Measurements from ENCODE around the gene IDH3G.

The IDH3G gene

GRCh38 chrX:153794018-153794896, at the start of gene IDH3G, which contains the start of gene SSR4:
Gene IDH3G (minus strand): TSS chrX:153794375. CDS start chrX:153794326, 49 bp downstream.
Gene SSR4 (plus strand): TSS chrX:153794668. CDS start chrX:153794688, 20 bp downstream.
- H3K36me3 ChIP-seq (ENCODE audit: control insufficient read depth, low read length), result peaks cover 23% of the 10 kb centered on the region
- H3K4me2 ChIP-seq (ENCODE audit: low read length), result peak within 1 kb of the TSS; percentile 84
- no peaks in the 10 kb centered on the region for H3F3A ChIP-seq (ENCODE audit: control insufficient read depth, insufficient read depth)
- no peaks in the 10 kb centered on the region for H3K27me3 ChIP-seq (ENCODE audit: control insufficient read depth, low read length)
- peak within 1 kb of the TSS; percentile 79 for H3K4me3 ChIP-seq (ENCODE audit: low read length)
- TF ChIP-seq CTCF (IDR thresholded peaks at IDR 0.05; ENCODE audit: low read depth, low read length, poor library complexity, severe bottlenecking), result no peak
- TF ChIP-seq EZH2phosphoT487 (IDR thresholded peaks at IDR 0.05; ENCODE audit: borderline replicate concordance, low read length), result no peak
- no peaks in the 10 kb centered on the region for H3K9me2 ChIP-seq (replicated peaks; ENCODE audit: control insufficient read depth, low read length)
- peak within 1 kb of the TSS; percentile 67 for H3K27ac ChIP-seq (ENCODE audit: low read depth, low read length)
- peaks cover 20% of the 10 kb centered on the region for H3K4me1 ChIP-seq (ENCODE audit: control insufficient read depth, low read length)
- peaks cover 55% of the 10 kb centered on the region for H3K79me2 ChIP-seq (ENCODE audit: control insufficient read depth, low read length)
- H4K20me1 ChIP-seq (ENCODE audit: control insufficient read depth, insufficient read depth, low read depth, low read length), result no peaks in the 10 kb centered on the region
- H3K9me3 ChIP-seq (ENCODE audit: control insufficient read depth, insufficient read depth, low read length), result no peaks in the 10 kb centered on the region

- H3K27me3 ChIP-seq (ENCODE audit: control insufficient read depth, low read length), result no peaks in the 10 kb centered on the region
- no peaks in the 10 kb centered on the region for H3K79me2 ChIP-seq (ENCODE audit: control insufficient read depth, low read length)
- TF ChIP-seq CTCF (IDR thresholded peaks at IDR 0.05; ENCODE audit: low read depth, low read length, poor library complexity, severe bottlenecking) (no peak), EZH2phosphoT487 (IDR thresholded peaks at IDR 0.05; ENCODE audit: borderline replicate concordance, low read length) (no peak)
- no peak overlapping the region for H3K27ac ChIP-seq (ENCODE audit: low read depth, low read length)
- no peaks in the 10 kb centered on the region for H3K9me3 ChIP-seq (ENCODE audit: control insufficient read depth, insufficient read depth, low read length)
- no peak overlapping the region for H3K4me3 ChIP-seq (ENCODE audit: low read length)
- no peaks in the 10 kb centered on the region for H4K20me1 ChIP-seq (ENCODE audit: control insufficient read depth, insufficient read depth, low read depth, low read length)
- H3K4me2 ChIP-seq (ENCODE audit: low read length), result no peak overlapping the region
- H3K9me2 ChIP-seq (replicated peaks; ENCODE audit: control insufficient read depth, low read length), result no peaks in the 10 kb centered on the region
- no peaks in the 10 kb centered on the region for H3F3A ChIP-seq (ENCODE audit: control insufficient read depth, insufficient read depth)
- no peaks in the 10 kb centered on the region for H3K4me1 ChIP-seq (ENCODE audit: control insufficient read depth, low read length)
- H3K36me3 ChIP-seq (ENCODE audit: control insufficient read depth, low read length), result no peaks in the 10 kb centered on the region
Measured at GRCh38 chrX:153836921-153837320, 42.7 kb upstream of the IDH3G start.

GRCh38 chrX:153832728-153833127, 38.6 kb upstream of the IDH3G start:
- Histone ChIP-seq H3K4me1 (ENCODE audit: control insufficient read depth, low read length) (no peaks in the 10 kb centered on the region), H3K4me3 (ENCODE audit: low read length) (no peak overlapping the region), H3F3A (ENCODE audit: control insufficient read depth, insufficient read depth) (no peaks in the 10 kb centered on the region), H3K79me2 (ENCODE audit: control insufficient read depth, low read length) (no peaks in the 10 kb centered on the region), H3K4me2 (ENCODE audit: low read length) (no peak overlapping the region), H3K27ac (ENCODE audit: low read depth, low read length) (no peak overlapping the region), H3K9me2 (replicated peaks; ENCODE audit: control insufficient read depth, low read length) (no peaks in the 10 kb centered on the region), H4K20me1 (ENCODE audit: control insufficient read depth, insufficient read depth, low read depth, low read length) (no peaks in the 10 kb centered on the region), H3K27me3 (ENCODE audit: control insufficient read depth, low read length) (peaks cover 6% of the 10 kb centered on the region), H3K36me3 (ENCODE audit: control insufficient read depth, low read length) (no peaks in the 10 kb centered on the region), H3K9me3 (ENCODE audit: control insufficient read depth, insufficient read depth, low read length) (no peaks in the 10 kb centered on the region)
- TF ChIP-seq EZH2phosphoT487 (IDR thresholded peaks at IDR 0.05; ENCODE audit: borderline replicate concordance, low read length), result no peak
- TF ChIP-seq CTCF (IDR thresholded peaks at IDR 0.05; ENCODE audit: low read depth, low read length, poor library complexity, severe bottlenecking), result no peak

Data from DOHH2 (cell line).